Choroid plexus epithelial cell (primary cell): ENCODE data around the gene HAL.

ENCODE experiments used
- DNase-seq: peaks from one replicate; pipeline ENCODE4 v3.0.0-alpha.2; 2010; ENCODE audit warnings: low read depth
- H3K4me3 ChIP-seq: 2 replicates; pipeline ENCODE4 v1.5.1; 2011; ENCODE audit warnings: low read depth, mild to moderate bottlenecking, control low read depth, low read length, moderate library complexity
- CTCF ChIP-seq: conservative IDR thresholded peaks from 2 replicates; pipeline ENCODE4 v1.5.1; 2011; ENCODE audit warnings: low read depth, mild to moderate bottlenecking, control low read depth, inconsistent platforms, low read length, moderate library complexity

Gene HAL

GRCh38 chr12:95995238-95996031 lies 709 bp downstream of the HAL start:
- TF ChIP-seq CTCF, result no peak
- no peak for DNase-seq
- no peak overlapping the region for H3K4me3 ChIP-seq

GRCh38 chr12:95994476-95994875 lies 1.7 kb downstream of the HAL start:
- TF ChIP-seq CTCF, result no peak
- DNase-seq, result no peak
- no peak overlapping the region for H3K4me3 ChIP-seq

- no peak for TF ChIP-seq CTCF
- no peak overlapping the region for H3K4me3 ChIP-seq
- no peak for DNase-seq
Measured at GRCh38 chr12:95993907-95994306, 2.2 kb downstream of the HAL start.

DNA sequence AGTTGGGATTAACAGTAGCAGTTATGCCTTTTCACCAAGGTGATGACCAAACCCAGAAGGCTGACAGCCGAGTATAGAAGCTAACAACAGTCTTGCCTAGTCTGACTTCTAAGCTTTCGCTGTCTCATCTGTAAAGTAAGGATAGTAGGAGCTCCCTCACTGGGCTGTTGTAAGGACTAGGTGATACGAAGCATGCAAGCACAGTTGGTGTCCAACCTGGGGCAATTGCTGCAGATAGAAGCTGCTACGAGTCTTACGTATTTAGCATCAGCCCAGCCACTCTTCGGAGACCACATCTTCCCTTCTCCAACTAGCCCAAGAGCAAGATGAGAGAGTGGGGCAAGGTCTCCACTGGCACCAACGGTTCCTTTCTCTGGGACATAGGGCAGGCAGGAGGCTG lies 6.0 kb downstream of the HAL start:
- TF ChIP-seq CTCF, result no peak
- DNase-seq, result no peak
- H3K4me3 ChIP-seq, result no peak overlapping the region

DNA sequence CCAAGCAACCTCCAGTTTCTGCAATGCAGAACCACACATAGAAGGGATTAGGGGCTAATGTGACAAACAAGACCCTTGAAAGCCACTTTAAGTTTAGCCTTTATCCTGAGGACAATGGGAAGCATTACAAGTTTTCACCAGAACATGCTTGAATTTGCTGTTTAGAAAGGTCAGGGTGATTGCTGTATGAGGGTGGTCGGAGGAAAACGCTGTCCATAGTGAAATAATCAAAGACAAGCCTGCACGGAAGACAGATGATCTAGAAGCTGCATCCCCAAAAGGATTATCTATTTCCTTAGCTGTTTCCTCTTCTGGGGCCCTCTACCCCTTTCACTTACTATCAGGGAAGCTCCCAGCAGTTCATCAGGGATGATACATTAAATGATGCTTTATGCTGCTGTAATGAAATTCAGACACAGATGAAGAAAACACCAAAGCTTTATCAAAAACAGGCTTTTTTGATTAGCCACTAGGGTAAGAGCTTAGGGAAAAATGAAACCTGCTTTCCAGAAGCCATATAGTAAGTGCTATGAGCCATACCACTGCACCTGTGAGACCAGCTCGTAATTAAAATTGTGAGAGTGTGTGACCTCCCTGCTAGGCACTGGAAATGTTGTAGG lies 6.5 kb downstream of the HAL start:
- H3K4me3 ChIP-seq, result no peak overlapping the region
- no peak for TF ChIP-seq CTCF
- no peak for DNase-seq

- TF ChIP-seq CTCF, result no peak
- no peak overlapping the region for H3K4me3 ChIP-seq
- DNase-seq, result no peak
Measured at GRCh38 chr12:95988506-95989275, 7.5 kb downstream of the HAL start.
